ENCODE results near the gene YIPF2. TPM values are rescaled to one million over a fixed set of nuclear protein-coding genes. Genes with fewer than 3 reads are reported as not detected.
"Not testable (repeated sequence)": the region's sequence is repeated elsewhere in the genome, so short reads cannot be mapped to it uniquely, and the experiment has no call there.

The YIPF2 gene
- total and polyA plus RNA-seq, 2 donors, result 28.8 to 40.2 TPM

GRCh38 chr19:10946958-10947657 lies 18.7 kb upstream of the YIPF2 start:
- no peaks in the 10 kb centered on the region for H3K27me3 ChIP-seq (ENCODE audit: control insufficient read depth in 2 of 2, insufficient read depth in 1 of 2, low read length in 1 of 2)
- H3K36me3 ChIP-seq (ENCODE audit: control insufficient read depth in 2 of 2, insufficient read depth in 2 of 2, low read length in 1 of 2), result no peaks in the 10 kb centered on the region
- H3K9me3 ChIP-seq (ENCODE audit: control insufficient read depth in 2 of 2, insufficient read depth in 1 of 2, low read length in 1 of 2), result no peaks in the 10 kb centered on the region
- 96% methylated on average over 6 of the region's 6 CpGs for WGBS
- peak overlapping the region; percentile 52 to 55 for H3K27ac ChIP-seq (ENCODE audit: low read depth in 1 of 2, low read length in 1 of 2)
- peaks cover 5 to 11% of the 10 kb centered on the region in 2 donors for H3K4me1 ChIP-seq (ENCODE audit: control insufficient read depth in 2 of 2, insufficient read depth in 2 of 2, low read length in 2 of 2)
- no peak for DNase-seq (ENCODE audit: low read depth in 6 of 9, low spot score in 9 of 9)
- H3K4me3 ChIP-seq (ENCODE audit: low read length in 2 of 2), result no peak overlapping the region

GRCh38 chr19:10945264-10945663 lies 16.8 kb upstream of the YIPF2 start:
- no peak overlapping the region for H3K27ac ChIP-seq (ENCODE audit: low read depth in 1 of 2, low read length in 1 of 2)
- no peak for DNase-seq (ENCODE audit: low read depth in 6 of 9, low spot score in 9 of 9)
- H3K9me3 ChIP-seq (ENCODE audit: control insufficient read depth in 2 of 2, insufficient read depth in 1 of 2, low read length in 1 of 2), result no peaks in the 10 kb centered on the region
- peaks cover 6 to 15% of the 10 kb centered on the region in 2 donors for H3K4me1 ChIP-seq (ENCODE audit: control insufficient read depth in 2 of 2, insufficient read depth in 2 of 2, low read length in 2 of 2)
- no peaks in the 10 kb centered on the region for H3K36me3 ChIP-seq (ENCODE audit: control insufficient read depth in 2 of 2, insufficient read depth in 2 of 2, low read length in 1 of 2)
- H3K4me3 ChIP-seq (ENCODE audit: low read length in 2 of 2), result no peak overlapping the region
- H3K27me3 ChIP-seq (ENCODE audit: control insufficient read depth in 2 of 2, insufficient read depth in 1 of 2, low read length in 1 of 2), result no peaks in the 10 kb centered on the region
- whole genome bisulfite sequencing, result 97% methylated on average over 4 of the region's 4 CpGs

GRCh38 chr19:10943412-10943811 lies 15.0 kb upstream of the YIPF2 start:
- not testable (repeated sequence) for H3K36me3 ChIP-seq (ENCODE audit: control insufficient read depth in 2 of 2, insufficient read depth in 2 of 2, low read length in 1 of 2); DNase-seq (ENCODE audit: low read depth in 6 of 9, low spot score in 9 of 9); H3K4me3 ChIP-seq (ENCODE audit: low read length in 2 of 2); H3K9me3 ChIP-seq (ENCODE audit: control insufficient read depth in 2 of 2, insufficient read depth in 1 of 2, low read length in 1 of 2); H3K27me3 ChIP-seq (ENCODE audit: control insufficient read depth in 2 of 2, insufficient read depth in 1 of 2, low read length in 1 of 2)
- peaks cover 6 to 22% of the 10 kb centered on the region in 2 donors for H3K4me1 ChIP-seq (ENCODE audit: control insufficient read depth in 2 of 2, insufficient read depth in 2 of 2, low read length in 2 of 2)
- 100% methylated on average over 4 of the region's 4 CpGs for WGBS
- H3K27ac ChIP-seq (ENCODE audit: low read depth in 1 of 2, low read length in 1 of 2), result peak overlapping the region in 1 of 2 donors; percentile 48

- H3K36me3 ChIP-seq (ENCODE audit: control insufficient read depth in 2 of 2, insufficient read depth in 2 of 2, low read length in 1 of 2); H3K27me3 ChIP-seq (ENCODE audit: control insufficient read depth in 2 of 2, insufficient read depth in 1 of 2, low read length in 1 of 2); H3K9me3 ChIP-seq (ENCODE audit: control insufficient read depth in 2 of 2, insufficient read depth in 1 of 2, low read length in 1 of 2); DNase-seq (ENCODE audit: low read depth in 6 of 9, low spot score in 9 of 9); H3K4me3 ChIP-seq (ENCODE audit: low read length in 2 of 2); H3K27ac ChIP-seq (ENCODE audit: low read depth in 1 of 2, low read length in 1 of 2): not testable (repeated sequence)
- H3K4me1 ChIP-seq (ENCODE audit: control insufficient read depth in 2 of 2, insufficient read depth in 2 of 2, low read length in 2 of 2), result peaks cover 6 to 24% of the 10 kb centered on the region in 2 donors
- WGBS, result 92% methylated on average over 14 of the region's 14 CpGs
Measured at GRCh38 chr19:10941649-10942048, 13.2 kb upstream of the YIPF2 start.

- H3K27me3 ChIP-seq (ENCODE audit: control insufficient read depth in 2 of 2, insufficient read depth in 1 of 2, low read length in 1 of 2), result no peaks in the 10 kb centered on the region
- H3K36me3 ChIP-seq (ENCODE audit: control insufficient read depth in 2 of 2, insufficient read depth in 2 of 2, low read length in 1 of 2), result peaks cover 5 to 13% of the 10 kb centered on the region in 2 donors
- 9% methylated on average over 11 of the region's 11 CpGs for WGBS
- DNase-seq (ENCODE audit: low read depth in 6 of 9, low spot score in 9 of 9), result peak in 8 of 9 donors; percentile 57 to 85 (median 68)
- no peak overlapping the region for H3K4me3 ChIP-seq (ENCODE audit: low read length in 2 of 2)
- no peak overlapping the region for H3K27ac ChIP-seq (ENCODE audit: low read depth in 1 of 2, low read length in 1 of 2)
- H3K4me1 ChIP-seq (ENCODE audit: control insufficient read depth in 2 of 2, insufficient read depth in 2 of 2, low read length in 2 of 2), result peaks cover 0 to 9% of the 10 kb centered on the region in 2 donors
- H3K9me3 ChIP-seq (ENCODE audit: control insufficient read depth in 2 of 2, insufficient read depth in 1 of 2, low read length in 1 of 2), result no peaks in the 10 kb centered on the region
Measured at GRCh38 chr19:10936661-10937084, 8.2 kb upstream of the YIPF2 start.

GRCh38 chr19:10935371-10936059 lies 7.1 kb upstream of the YIPF2 start:
- H3K27me3 ChIP-seq (ENCODE audit: control insufficient read depth in 2 of 2, insufficient read depth in 1 of 2, low read length in 1 of 2), result no peaks in the 10 kb centered on the region
- H3K4me1 ChIP-seq (ENCODE audit: control insufficient read depth in 2 of 2, insufficient read depth in 2 of 2, low read length in 2 of 2), result peaks cover 0 to 9% of the 10 kb centered on the region in 2 donors
- H3K27ac ChIP-seq (ENCODE audit: low read depth in 1 of 2, low read length in 1 of 2), result no peak overlapping the region
- DNase-seq (ENCODE audit: low read depth in 6 of 9, low spot score in 9 of 9), result no peak
- 98% methylated on average over 9 of the region's 9 CpGs for WGBS
- no peaks in the 10 kb centered on the region for H3K9me3 ChIP-seq (ENCODE audit: control insufficient read depth in 2 of 2, insufficient read depth in 1 of 2, low read length in 1 of 2)
- H3K4me3 ChIP-seq (ENCODE audit: low read length in 2 of 2), result no peak overlapping the region
- peaks cover 8 to 16% of the 10 kb centered on the region in 2 donors for H3K36me3 ChIP-seq (ENCODE audit: control insufficient read depth in 2 of 2, insufficient read depth in 2 of 2, low read length in 1 of 2)

- Histone ChIP-seq H3K27ac (ENCODE audit: low read depth in 1 of 2, low read length in 1 of 2) (peak overlapping the region; percentile 35 to 80), H3K9me3 (ENCODE audit: control insufficient read depth in 2 of 2, insufficient read depth in 1 of 2, low read length in 1 of 2) (no peaks in the 10 kb centered on the region), H3K4me1 (ENCODE audit: control insufficient read depth in 2 of 2, insufficient read depth in 2 of 2, low read length in 2 of 2) (peaks cover 13 to 22% of the 10 kb centered on the region in 2 donors), H3K36me3 (ENCODE audit: control insufficient read depth in 2 of 2, insufficient read depth in 2 of 2, low read length in 1 of 2) (peaks cover 26 to 31% of the 10 kb centered on the region in 2 donors), H3K27me3 (ENCODE audit: control insufficient read depth in 2 of 2, insufficient read depth in 1 of 2, low read length in 1 of 2) (no peaks in the 10 kb centered on the region), H3K4me3 (ENCODE audit: low read length in 2 of 2) (peak overlapping the region; percentile 82 to 98)
- peak in 1 of 9 donors; percentile 30 for DNase-seq (ENCODE audit: low read depth in 6 of 9, low spot score in 9 of 9)
- 14% methylated on average over 27 of the region's 27 CpGs for WGBS
Measured at GRCh38 chr19:10929402-10929794, 959 bp upstream of the YIPF2 start.

GRCh38 chr19:10927730-10928562 lies 493 bp downstream of the YIPF2 start:
- 9% methylated on average over 47 of the region's 47 CpGs for WGBS
- peak in 3 of 9 donors; percentile 22 to 41 (median 27) for DNase-seq (ENCODE audit: low read depth in 6 of 9, low spot score in 9 of 9)
- peaks cover 33 to 43% of the 10 kb centered on the region in 2 donors for H3K36me3 ChIP-seq (ENCODE audit: control insufficient read depth in 2 of 2, insufficient read depth in 2 of 2, low read length in 1 of 2)
- peaks cover 13 to 22% of the 10 kb centered on the region in 2 donors for H3K4me1 ChIP-seq (ENCODE audit: control insufficient read depth in 2 of 2, insufficient read depth in 2 of 2, low read length in 2 of 2)
- peak overlapping the region; percentile 80 to 82 for H3K27ac ChIP-seq (ENCODE audit: low read depth in 1 of 2, low read length in 1 of 2)
- peak overlapping the region; percentile 82 to 98 for H3K4me3 ChIP-seq (ENCODE audit: low read length in 2 of 2)
- no peaks in the 10 kb centered on the region for H3K27me3 ChIP-seq (ENCODE audit: control insufficient read depth in 2 of 2, insufficient read depth in 1 of 2, low read length in 1 of 2)
- no peaks in the 10 kb centered on the region for H3K9me3 ChIP-seq (ENCODE audit: control insufficient read depth in 2 of 2, insufficient read depth in 1 of 2, low read length in 1 of 2)
